CD1c-positive myeloid dendritic cell (primary cell): ENCODE data around the gene ZDHHC5.
A peak's percentile ranks its signal among the peaks of the same experiment; 100 is the strongest.
"Not testable (repeated sequence)": the region's sequence is repeated elsewhere in the genome, so short reads cannot be mapped to it uniquely, and the experiment has no call there.

Experiments used
- DNase-seq: peaks from one replicate; pipeline ENCODE4 v3.0.0-alpha.2; 2016; ENCODE audit errors: extremely low spot score

The ZDHHC5 gene

DNA sequence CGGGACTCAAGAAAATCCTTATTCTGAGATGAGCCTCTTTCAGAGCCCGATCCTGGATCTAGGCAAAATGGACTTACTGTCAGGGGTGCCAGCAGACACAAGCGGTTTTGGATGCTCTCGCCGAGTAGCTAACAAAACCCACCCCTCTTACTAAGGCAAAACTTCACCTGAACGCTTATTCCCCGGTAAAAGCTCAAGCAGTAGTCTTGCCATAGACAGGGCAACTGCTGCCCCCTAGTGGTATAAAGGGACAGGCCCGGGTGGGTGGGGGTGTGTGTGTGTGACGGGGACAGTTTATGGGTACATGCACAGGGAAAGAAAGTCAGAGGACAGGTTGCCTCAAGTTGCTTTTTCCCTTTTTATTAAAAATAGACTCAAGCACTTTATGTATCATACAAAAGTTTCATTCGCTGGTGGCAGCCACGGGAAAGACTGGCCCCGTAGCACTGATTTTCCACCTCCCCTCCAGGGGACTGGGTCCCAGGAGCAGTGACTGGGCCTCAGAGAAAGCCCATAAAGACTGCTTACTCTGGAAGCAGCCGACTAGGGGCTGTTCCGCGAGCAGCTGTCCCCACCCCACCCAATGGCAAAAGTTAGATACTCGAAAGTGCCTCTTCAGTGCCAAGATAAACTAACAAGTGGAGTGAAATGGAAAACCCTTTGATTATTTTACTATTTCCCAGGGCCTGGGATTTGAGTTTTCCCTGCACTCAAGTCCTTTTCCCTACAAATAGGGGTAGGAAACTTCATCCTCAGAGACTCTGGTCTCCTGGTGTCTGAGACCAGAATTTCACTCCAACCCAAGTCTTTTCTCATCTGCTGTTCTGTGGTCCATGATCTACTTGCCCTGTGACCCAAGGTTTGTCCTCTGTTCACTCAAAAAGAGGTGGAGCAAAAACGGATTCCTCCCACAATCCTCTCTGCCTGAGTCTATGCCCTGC lies 22.9 kb upstream of the ZDHHC5 start:
- DNase-seq: peak; percentile 85

DNA sequence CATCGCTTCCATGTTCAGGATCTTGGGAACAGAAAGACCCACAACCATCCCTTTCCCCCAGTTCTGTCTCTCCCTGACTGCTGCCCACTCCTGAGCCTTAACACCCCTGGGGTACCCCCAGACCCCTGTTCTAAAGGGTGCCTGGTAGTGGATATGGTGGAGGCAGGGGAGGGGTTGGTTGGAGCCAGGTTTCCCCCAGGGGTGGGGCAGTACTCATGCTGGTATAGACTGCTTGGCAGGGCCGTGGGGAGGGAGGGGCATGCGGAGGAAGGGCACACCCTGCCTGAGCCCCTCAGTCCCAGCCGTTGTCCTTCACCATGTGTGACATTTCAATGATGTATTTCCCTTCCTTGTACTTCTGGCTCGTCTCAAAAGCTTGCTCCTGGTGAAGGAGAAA lies 22.2 kb upstream of the ZDHHC5 start:
- no peak for DNase-seq

DNA sequence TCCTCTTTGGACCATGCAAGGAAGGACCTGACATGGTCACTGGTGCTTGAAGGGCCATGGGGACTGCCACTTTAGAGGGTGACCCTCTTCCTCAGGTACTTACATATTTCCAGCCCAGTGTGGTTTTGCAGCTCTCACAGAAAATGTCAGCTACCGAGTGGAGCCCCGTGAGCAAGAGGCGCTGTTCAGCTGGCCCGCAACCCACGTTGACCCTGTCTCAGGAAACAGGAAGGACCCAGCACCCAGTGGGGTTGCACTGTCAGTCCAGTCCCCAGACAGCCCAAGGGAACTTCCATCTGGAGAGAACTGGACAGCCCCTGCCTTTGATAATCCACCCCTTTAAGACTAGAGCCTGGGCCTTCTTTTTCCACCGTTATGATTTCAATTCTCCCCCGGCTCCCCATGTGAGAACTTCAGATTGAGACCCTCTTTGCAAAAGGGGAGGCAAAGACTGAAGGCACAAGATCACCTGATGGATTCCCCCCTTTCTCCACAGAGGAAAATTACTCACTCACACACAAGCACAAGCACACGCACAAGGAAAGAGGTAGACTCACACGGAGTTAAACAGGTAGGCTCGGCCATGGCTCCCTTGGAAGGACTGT lies 21.6 kb upstream of the ZDHHC5 start:
- peak; percentile 81 for DNase-seq

GRCh38 chr11:57646799-57647303 lies 21.1 kb upstream of the ZDHHC5 start:
- DNase-seq: no peak

- DNase-seq: no peak
Measured at GRCh38 chr11:57647372-57647771, 20.5 kb upstream of the ZDHHC5 start.

GRCh38 chr11:57647960-57648800 lies 19.7 kb upstream of the ZDHHC5 start:
- DNase-seq: peak; percentile 83

DNA sequence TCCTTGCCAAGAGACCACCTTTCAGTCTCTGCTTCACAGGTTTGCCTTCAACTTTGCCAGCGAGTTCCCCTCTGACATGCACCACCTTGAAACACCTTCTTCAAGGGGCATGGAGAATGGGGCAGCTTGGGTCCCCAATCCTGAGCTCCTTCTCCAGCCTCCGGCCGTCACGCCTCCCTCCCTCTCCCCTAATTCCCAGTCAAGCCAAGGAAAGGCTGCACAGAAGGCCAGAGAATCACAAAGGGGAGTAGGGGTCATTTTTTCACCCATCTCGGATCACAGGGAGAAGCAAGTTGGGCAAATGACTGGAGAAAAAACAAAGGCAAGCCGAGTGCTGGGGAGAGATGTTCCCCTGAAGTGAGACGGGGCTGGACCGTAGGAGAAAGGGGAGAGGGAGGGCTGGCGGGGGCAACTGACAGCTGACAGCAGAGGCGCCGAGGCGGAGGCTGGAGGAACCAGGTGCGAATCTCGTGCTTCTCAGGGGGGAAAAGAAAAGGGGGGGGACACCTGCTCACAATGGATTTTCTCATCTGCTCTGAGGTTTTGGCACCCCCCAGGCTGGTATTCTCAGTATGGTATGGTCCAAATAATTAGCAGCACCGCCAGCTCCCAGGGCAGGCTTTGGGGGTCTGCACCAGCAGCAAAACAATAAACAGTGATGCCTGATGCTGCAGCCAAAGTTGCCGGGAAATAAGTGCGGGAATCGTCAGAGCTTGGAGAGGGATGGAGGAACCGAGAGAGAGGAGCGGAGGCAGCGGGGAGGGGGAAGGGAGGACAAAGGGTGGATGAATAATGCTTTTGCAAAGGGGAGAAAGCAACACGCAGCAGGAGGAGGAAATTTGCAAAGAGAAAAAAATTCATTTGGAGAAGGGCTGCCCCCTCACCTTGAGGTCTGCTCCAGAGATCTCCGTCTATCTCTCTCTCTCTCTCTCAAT lies 18.8 kb upstream of the ZDHHC5 start:
- DNase-seq: peak; percentile 57

- peak; percentile 76 for DNase-seq
Measured at GRCh38 chr11:57649826-57650738, 17.8 kb upstream of the ZDHHC5 start, which contains the start of gene YPEL4. TSS of gene YPEL4 (minus strand) at chr11:57649912. CDS start at chr11:57647107, 2,805 bp downstream.

DNA sequence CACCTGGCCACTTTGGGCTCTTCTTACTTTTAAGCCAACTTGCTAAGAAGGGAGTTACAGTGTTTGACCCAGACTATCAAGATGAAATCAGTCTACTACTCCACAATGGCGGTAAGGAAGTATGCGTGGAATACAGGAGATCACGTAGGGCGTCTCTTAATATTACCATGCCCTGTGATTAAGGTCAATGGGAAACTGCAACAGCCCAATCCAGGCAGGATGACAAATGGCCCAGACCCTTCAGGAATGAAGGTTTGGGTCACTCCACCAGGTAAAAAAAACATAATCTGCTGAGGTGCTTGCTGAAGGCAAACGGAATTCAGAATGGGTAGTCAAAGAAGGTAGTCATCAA lies 17.2 kb upstream of the ZDHHC5 start:
- no peak for DNase-seq

DNA sequence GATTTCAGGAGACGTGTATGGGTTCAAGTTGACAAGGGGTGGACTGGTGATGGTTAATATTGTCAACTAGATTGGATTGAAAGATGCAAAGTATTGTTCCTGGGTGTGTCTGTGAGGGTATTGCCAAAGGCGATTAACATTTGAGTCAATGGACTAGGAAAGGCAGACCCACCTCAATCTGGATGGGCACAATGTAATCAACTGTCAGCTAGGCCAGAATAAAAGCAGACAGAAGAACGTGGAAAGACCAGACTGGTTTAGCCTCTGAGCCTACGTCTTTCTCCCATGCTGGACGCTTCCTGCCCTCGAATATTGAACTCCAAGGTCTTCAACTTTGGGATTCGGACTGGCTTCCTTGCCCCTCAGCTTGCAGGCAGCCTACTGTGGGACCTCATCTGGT lies 16.5 kb upstream of the ZDHHC5 start:
- no peak for DNase-seq

- not testable (repeated sequence) for DNase-seq
Measured at GRCh38 chr11:57652230-57652629, 15.7 kb upstream of the ZDHHC5 start.

GRCh38 chr11:57652662-57653061 lies 15.3 kb upstream of the ZDHHC5 start:
- no peak for DNase-seq

- DNase-seq: no peak
Measured at GRCh38 chr11:57653163-57653562, 14.8 kb upstream of the ZDHHC5 start.

DNA sequence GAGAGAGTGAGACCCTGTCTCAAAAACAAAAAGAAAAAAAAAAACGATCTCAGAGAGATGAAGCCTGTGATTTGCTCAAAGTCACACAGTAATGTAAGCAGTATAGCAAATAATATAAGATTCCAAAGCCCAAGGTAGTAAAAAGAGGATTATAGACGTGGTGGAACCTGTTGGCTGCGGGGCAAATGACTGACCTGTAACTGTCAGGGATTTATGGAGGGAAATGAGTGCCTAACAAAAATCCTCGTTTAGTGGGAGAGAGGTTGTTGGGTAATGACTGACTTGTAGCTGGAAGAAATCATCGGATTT lies 11.1 kb upstream of the ZDHHC5 start:
- DNase-seq: no peak

DNA sequence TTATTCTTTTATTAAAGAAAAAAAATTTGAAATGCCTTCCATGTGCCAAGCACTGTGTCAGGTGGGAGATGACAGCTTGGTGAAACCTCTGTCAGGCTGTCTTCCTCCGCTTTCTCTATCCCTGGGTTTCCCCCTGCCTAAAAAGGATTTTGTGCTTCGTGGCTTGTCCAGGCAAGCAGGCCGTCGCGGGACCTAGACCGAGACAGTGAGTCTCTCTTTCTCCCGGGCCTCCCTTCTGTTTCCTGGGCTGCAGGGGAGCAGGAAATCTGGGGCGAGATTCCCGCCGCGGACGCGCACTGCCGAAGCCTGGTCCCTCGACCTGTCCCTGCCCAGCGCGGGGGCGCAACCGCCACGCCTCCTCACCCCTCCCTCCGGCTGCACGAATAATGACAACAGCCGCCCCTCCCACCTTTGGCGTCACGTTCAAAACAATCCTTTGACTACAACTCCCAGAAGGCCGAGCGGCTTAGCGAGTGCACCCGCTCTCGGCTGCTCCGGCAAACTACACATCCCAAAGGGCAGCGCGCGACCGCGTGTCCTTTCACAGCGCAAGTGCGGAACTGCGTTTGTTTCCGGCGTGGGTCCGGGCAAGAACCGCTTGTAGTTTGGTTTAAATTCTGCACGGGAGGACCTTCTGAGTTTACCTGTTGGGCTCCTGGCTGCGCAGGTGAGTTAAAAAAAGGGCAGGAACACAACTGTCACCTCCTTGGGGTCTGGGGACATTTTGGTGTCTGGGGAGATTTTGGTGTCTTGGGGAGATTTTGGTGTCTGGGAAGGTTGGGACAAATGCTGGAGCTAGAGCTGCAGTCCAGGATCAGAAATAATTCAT lies 10.5 kb upstream of the ZDHHC5 start, which contains the start of gene CLP1:
TSS of gene CLP1 (plus strand) at position 569 of the 829 bp plus-strand sequence. CDS start 1,715 bp downstream, outside the sequence.
- DNase-seq: peak; percentile 100

GRCh38 chr11:57658023-57658361 lies 9.9 kb upstream of the ZDHHC5 start:
- peak; percentile 40 for DNase-seq

DNA sequence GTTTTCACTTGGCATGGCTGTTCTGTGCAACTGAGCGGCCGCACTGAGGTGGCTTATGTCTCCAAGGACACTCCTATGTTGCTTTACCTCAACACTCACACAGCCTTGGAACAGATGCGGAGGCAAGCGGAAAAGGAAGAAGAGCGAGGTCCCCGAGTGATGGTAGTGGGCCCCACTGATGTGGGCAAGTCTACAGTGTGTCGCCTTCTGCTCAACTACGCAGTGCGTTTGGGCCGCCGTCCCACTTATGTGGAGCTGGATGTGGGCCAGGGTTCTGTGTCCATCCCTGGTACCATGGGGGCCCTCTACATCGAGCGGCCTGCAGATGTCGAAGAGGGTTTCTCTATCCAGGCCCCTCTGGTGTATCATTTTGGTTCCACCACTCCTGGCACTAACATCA lies 8.2 kb upstream of the ZDHHC5 start:
- DNase-seq: no peak

GRCh38 chr11:57662893-57663292 lies 5.0 kb upstream of the ZDHHC5 start:
- DNase-seq: no peak

- DNase-seq: no peak
Measured at GRCh38 chr11:57663975-57664374, 3.9 kb upstream of the ZDHHC5 start.
